NCI-H1417 (cell line): Measurements from ENCODE around the gene CUBN.

ENCODE experiments used
- DNase-seq, 3 experiments: peaks; one replicate each; lab custom pipeline; 2025; lab: John Stamatoyannopoulos, UW

The CUBN gene

GRCh38 chr10:16950656-16951601, 178.7 kb downstream of the CUBN start:
- no peak for DNase-seq

GRCh38 chr10:16949816-16950215, 179.8 kb downstream of the CUBN start:
- no peak for DNase-seq

GRCh38 chr10:16948361-16948760, 181.2 kb downstream of the CUBN start:
- no peak for DNase-seq

- DNase-seq = no peak
These were observed 182.5 kb downstream of the CUBN start for GRCh38 chr10:16947069-16947468.

- no peak for DNase-seq
These were observed 184.0 kb downstream of the CUBN start for GRCh38 chr10:16945593-16945992.

- no peak for DNase-seq
These were observed 184.6 kb downstream of the CUBN start for GRCh38 chr10:16944986-16945385.

- no peak for DNase-seq
These were observed 185.2 kb downstream of the CUBN start for GRCh38 chr10:16944402-16944801.

GRCh38 chr10:16943295-16944285, 186.0 kb downstream of the CUBN start:
- no peak for DNase-seq

- DNase-seq = no peak
These were observed 187.1 kb downstream of the CUBN start for GRCh38 chr10:16942381-16943078.

- no peak for DNase-seq
These were observed 187.7 kb downstream of the CUBN start for GRCh38 chr10:16941870-16942269.

GRCh38 chr10:16941067-16941466, 188.5 kb downstream of the CUBN start:
- no peak for DNase-seq

GRCh38 chr10:16938952-16939351, 190.7 kb downstream of the CUBN start:
- DNase-seq = no peak

GRCh38 chr10:16934461-16934860, 195.2 kb downstream of the CUBN start:
- DNase-seq = no peak

- DNase-seq = no peak
These were observed 195.8 kb downstream of the CUBN start for GRCh38 chr10:16933783-16934182.

GRCh38 chr10:16931930-16932329, 197.7 kb downstream of the CUBN start:
- DNase-seq = no peak

- DNase-seq = no peak
These were observed 199.1 kb downstream of the CUBN start for GRCh38 chr10:16930540-16930939.

GRCh38 chr10:16929069-16929468, 200.5 kb downstream of the CUBN start:
- DNase-seq = no peak

- DNase-seq = no peak
These were observed 202.1 kb downstream of the CUBN start for GRCh38 chr10:16927546-16927945.

GRCh38 chr10:16923726-16924125, 205.9 kb downstream of the CUBN start:
- no peak for DNase-seq

GRCh38 chr10:16923309-16923708, 206.3 kb downstream of the CUBN start:
- DNase-seq = no peak

GRCh38 chr10:16919121-16919982, 210.3 kb downstream of the CUBN start:
- no peak for DNase-seq
